ENCODE measurements around the gene GALNT2.

GRCh38 chr1:230279583-230279945 lies 212.5 kb downstream of the GALNT2 start:
- TF ChIP-seq CSDC2 (CRISPR knock-in tag; IDR thresholded peaks at IDR 0.05) (no peak), RARB (CRISPR knock-in tag; IDR thresholded peaks at IDR 0.05) (no peak)
